HG03460 (cell line): ENCODE measurements around the gene EMC8.

Experiments
- ATAC-seq: cut with Tn5 transposase; IDR thresholded peaks from one replicate; pipeline ENCODE4 v1.9.1; 2021; ENCODE audit not compliant: unreplicated experiment

EMC8 gene

GRCh38 chr16:85759136-85759535, 40.2 kb downstream of the EMC8 start:
- no peak for ATAC-seq

GRCh38 chr16:85757341-85757822, 42.0 kb downstream of the EMC8 start:
- ATAC-seq = peak; percentile 29

GRCh38 chr16:85755929-85756768, 43.2 kb downstream of the EMC8 start:
- ATAC-seq = no peak

GRCh38 chr16:85754413-85754812, 44.9 kb downstream of the EMC8 start:
- ATAC-seq = no peak

GRCh38 chr16:85753976-85754375, 45.4 kb downstream of the EMC8 start:
- no peak for ATAC-seq

GRCh38 chr16:85753559-85753958, 45.8 kb downstream of the EMC8 start:
- ATAC-seq = no peak

- ATAC-seq = no peak
Measured at GRCh38 chr16:85752511-85753420, 46.6 kb downstream of the EMC8 start.

- ATAC-seq = no peak
Measured at GRCh38 chr16:85751698-85752501, 47.4 kb downstream of the EMC8 start.

GRCh38 chr16:85750827-85751697, 48.3 kb downstream of the EMC8 start, which contains the start of gene C16orf74:
C16orf74 (minus strand) TSS chr16:85751096; CDS start chr16:85735217, 15,879 bp downstream.
- ATAC-seq = no peak

GRCh38 chr16:85750146-85750826, 49.1 kb downstream of the EMC8 start:
- no peak for ATAC-seq

GRCh38 chr16:85749771-85750145, 49.6 kb downstream of the EMC8 start:
- ATAC-seq = no peak

- no peak for ATAC-seq
Measured at GRCh38 chr16:85746460-85747215, 52.7 kb downstream of the EMC8 start.

GRCh38 chr16:85738923-85739715, 60.2 kb downstream of the EMC8 start:
- ATAC-seq = no peak

- no peak for ATAC-seq
Measured at GRCh38 chr16:85736921-85737320, 62.4 kb downstream of the EMC8 start.

- no peak for ATAC-seq
Measured at GRCh38 chr16:85735946-85736345, 63.4 kb downstream of the EMC8 start.

GRCh38 chr16:85735225-85735635, 64.1 kb downstream of the EMC8 start:
- ATAC-seq = peak; percentile 71

GRCh38 chr16:85734311-85735017, 64.9 kb downstream of the EMC8 start:
- no peak for ATAC-seq
